H54 (cell line): ENCODE measurements around the gene ELOVL5.

ENCODE experiments used
- DNase-seq: peaks from one replicate; pipeline ENCODE4 v3.0.0; 2011; ENCODE audit warnings: low spot score, mixed read lengths; ENCODE audit not compliant: insufficient read length
- FAIRE-seq: peaks from 3 replicates; lab custom pipeline; 2011; peaks lifted over from hg19 to GRCh38; lab: Jason Lieb, UNC
- POLR2A ChIP-seq: IDR thresholded peaks from 2 replicates; pipeline ENCODE4 v1.6.1; 2011; ENCODE audit warnings: low read depth, mild to moderate bottlenecking, low read length

The ELOVL5 gene

DNA sequence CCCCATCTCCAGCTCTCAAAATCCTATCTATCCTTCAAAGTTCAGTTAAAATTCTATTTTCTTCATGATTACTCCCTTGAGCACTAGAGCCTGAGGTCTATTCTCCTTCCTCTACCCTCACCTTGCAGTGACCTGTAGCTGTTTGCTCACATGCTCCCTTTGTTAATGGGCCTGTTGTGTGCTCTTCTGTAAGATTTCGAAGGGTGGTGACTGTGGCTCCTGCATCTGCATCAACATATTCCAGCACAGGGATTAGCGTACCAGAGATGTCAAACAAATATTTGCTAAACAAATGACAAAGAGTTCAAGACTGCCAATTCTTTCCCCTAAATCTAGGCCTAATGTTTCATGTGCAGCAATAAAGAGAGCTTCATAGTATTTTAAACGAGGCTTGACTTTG lies 69.5 kb downstream of the ELOVL5 start:
- TF ChIP-seq POLR2A = no peak
- no peak for FAIRE-seq
- no peak for DNase-seq

DNA sequence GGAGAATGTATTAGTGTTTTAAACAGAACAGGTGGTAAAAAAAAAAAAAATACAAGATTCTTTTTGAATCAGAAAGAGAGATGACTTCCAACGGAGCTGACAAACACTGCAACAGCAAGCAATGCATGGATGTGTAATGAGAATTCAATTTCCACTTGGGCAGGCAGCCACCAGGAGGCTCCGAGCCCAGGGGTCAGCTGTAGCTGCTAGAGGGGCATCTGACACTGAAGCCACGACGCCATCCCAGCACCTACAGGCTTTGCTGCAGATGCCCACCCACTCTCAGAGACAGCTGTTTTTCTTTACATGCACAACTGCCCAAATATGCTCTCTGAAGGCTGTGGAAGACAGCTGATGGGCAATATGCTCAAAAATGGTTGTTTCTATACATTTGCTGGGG lies 75.4 kb downstream of the ELOVL5 start:
- no peak for TF ChIP-seq POLR2A
- DNase-seq (no peak), FAIRE-seq (no peak)

DNA sequence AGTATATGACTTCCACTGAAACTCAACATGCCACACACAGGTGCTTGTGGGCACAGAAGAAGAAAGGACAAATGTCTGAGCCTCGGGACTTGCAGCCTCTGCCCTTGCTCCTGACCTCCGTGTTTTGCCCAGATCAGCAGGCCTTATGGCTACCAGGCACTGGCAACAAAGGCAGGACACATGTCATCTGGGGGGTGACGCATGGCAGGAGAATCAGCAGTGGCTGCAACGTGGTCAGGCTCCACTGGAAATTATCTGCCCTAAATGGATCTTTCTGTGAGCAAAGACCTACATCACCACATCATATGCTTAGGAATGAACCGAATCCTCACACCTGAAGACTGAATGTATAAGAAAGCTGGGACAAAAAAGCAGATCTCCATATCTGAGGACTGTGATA lies 78.9 kb downstream of the ELOVL5 start:
- no peak for TF ChIP-seq POLR2A
- no peak for DNase-seq
- FAIRE-seq = no peak

DNA sequence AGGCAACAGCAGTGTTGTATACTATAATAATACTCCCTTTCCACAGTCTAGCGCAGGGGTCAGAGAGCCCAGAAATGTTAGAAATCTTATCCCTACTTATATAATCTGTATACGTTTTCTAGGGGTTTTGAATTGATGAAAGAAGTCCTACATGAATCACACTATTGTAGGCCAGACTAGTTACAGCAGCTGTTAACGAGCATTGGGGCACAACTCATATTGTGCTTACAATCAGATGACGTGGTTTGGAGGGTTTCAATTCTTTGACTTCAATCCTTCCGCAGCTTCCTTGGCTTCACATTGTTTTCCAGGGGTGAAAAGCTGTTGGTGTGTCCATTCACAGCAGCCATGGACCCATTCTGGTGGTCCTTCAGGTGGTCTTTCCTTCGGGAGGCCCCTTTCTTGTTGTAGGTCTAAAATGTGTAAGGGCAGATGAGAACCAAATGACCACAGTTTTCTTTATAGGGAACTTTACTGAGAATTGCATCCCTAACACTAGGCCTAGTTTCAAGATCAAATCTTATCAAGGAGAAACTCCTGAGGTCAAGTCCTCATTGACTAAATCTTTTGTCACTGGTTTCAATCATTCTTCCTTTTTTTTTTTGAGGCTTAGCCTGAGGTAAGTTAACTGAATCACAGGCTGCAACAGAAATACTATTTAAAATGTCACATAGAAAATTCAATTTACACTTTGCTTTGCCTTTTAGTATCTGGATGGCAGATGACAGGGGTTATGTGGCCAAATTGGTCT lies 79.7 kb downstream of the ELOVL5 start:
- no peak for DNase-seq
- TF ChIP-seq POLR2A = no peak
- no peak for FAIRE-seq

DNA sequence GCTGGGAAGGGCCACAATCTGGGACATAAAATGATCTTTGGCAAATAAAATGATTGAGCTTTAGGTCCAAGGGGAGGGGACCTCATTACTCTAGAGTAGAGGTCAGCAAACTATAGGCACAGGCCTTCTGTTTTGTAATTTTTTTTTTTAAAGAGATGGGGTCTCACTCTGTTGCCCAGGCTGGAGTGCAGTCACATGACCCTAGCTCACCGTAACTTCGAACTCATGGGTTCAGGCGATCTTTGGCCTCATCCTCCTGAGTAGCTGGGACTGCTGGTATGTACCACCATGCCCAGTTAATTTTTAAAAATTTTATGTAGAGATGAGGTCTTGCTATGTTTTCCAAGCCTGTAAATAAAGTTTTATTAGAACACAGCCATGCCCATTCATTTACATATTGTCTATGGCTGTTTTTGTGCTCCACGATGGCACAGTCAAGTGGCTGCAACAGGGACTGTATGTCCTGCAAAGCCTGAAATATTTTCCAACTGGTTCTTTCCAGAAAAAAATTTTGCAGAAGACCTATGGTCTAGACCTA lies 82.1 kb downstream of the ELOVL5 start:
- DNase-seq (no peak), FAIRE-seq (no peak)
- TF ChIP-seq POLR2A = no peak

DNA sequence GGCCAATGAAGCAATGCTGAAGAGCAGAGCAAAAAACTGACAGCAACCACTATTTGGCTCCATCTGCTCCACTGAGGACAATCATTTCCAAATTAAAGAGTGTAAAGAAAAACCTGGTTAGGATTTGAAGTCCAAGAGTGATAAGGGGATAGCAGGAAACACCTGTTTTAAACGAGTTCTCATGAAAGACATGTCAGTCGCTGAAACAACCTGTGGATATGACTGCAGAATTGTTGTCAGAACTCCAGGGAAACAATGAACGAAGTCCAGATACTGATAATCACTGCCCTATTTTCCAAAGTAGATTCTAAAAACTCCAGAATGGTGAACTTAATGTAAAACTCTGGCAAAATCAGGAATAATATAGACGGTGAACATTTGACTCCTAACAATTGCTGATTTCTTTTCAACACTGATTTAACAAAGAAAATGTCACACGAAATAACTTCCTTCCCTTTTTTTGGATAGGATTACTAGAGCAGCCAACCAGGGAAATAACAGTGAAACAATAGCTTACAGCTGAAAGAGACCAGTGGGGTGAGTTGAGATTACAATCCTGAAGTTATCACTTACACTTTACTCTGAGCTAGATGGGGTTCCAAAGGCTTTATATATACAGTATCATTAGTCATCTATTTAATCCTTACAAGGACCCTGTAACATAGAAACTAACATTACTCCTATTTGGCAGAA lies 83.7 kb downstream of the ELOVL5 start:
- DNase-seq (no peak), FAIRE-seq (no peak)
- no peak for TF ChIP-seq POLR2A

DNA sequence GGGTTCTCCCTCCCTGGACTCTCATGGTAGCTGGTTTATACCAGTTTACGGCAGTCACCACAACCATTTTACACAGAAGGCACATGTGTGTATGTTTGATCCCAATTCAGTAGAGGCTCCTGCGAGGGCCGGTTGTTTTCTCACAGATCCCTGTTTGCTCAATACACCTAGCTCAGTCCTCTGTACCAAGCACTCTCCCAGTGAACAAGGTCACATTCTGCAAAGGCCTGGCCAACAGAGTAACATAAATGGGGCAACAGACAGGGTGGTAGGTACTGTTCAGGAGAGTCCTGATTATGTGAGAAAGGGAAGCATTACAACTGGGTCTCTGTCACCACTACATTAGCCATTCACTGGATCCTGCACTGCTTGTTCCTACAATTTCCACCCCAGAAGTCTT lies 84.4 kb downstream of the ELOVL5 start:
- TF ChIP-seq POLR2A = no peak
- FAIRE-seq = no peak
- no peak for DNase-seq

DNA sequence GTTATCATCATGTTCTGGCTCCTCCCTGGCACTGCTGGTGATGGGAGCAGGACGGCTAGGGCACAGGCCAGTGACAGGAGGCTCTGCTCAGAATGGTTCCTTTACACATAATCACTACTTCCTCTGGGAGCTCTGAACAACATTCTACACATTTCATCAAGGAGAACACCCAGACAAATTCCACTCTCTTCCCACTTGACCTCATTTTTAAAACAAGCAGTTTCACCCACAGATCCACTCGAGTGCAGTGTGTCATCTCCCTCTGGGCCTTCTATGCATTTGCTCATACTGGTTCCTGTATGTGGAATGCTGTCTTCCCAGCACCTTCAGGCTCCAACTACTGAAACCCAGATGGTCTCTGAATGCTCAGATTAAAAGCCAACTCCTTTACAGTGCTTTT lies 84.8 kb downstream of the ELOVL5 start:
- no peak for FAIRE-seq
- TF ChIP-seq POLR2A = no peak
- DNase-seq = no peak

DNA sequence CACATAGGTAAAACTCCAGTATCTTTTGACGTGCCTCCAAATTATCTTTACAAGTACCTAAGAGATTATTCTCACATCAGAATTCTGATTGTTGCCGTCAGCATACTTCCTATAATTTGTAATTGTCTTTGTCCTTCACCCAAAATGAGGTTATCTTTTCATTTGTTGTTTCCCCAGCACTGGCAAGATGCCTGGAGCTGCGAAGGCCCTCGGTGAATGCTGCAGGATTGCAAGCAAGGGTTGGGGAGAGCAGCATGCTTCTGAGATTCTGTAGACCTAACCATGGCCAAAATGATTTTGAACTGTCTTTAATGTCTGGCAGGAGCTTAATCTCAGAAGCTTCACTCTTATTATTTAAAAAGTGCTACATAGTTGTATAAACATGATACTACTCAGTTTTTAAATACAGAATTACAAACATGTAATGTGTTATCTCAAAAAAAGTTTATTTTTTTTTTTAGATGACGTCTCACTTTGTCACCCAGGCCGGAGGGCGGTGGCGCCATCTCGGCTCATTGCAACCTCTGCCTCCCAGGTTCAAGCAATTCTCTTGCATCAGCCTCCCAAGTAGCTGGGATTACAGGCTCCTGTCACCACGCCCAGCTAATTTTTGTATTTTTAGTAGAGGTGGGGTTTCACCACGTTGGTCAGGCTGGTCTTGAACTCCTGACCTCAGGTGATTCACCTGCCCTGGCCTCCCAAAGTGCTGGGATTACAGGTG lies 88.7 kb downstream of the ELOVL5 start:
- no peak for DNase-seq
- FAIRE-seq = no peak
- no peak for TF ChIP-seq POLR2A

DNA sequence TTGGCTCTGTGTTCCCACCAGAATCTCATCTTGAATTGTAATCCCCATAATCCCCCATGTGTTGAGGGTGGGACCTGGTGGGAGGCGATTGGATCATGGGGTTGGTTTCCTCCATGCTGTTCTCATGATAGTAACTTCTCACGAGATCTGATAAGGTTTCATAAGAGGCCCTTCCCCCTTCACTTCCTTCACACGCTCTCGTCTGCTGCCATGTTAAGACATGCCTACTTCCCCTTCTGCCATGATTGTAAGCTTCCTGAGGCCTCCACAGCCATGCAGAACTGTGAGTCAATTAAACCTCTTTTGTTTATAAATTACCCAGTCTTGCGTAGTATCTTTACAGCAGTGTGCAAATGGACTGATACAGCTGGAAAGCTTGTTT lies 90.0 kb downstream of the ELOVL5 start:
- FAIRE-seq (no peak), DNase-seq (no peak)
- TF ChIP-seq POLR2A = no peak

DNA sequence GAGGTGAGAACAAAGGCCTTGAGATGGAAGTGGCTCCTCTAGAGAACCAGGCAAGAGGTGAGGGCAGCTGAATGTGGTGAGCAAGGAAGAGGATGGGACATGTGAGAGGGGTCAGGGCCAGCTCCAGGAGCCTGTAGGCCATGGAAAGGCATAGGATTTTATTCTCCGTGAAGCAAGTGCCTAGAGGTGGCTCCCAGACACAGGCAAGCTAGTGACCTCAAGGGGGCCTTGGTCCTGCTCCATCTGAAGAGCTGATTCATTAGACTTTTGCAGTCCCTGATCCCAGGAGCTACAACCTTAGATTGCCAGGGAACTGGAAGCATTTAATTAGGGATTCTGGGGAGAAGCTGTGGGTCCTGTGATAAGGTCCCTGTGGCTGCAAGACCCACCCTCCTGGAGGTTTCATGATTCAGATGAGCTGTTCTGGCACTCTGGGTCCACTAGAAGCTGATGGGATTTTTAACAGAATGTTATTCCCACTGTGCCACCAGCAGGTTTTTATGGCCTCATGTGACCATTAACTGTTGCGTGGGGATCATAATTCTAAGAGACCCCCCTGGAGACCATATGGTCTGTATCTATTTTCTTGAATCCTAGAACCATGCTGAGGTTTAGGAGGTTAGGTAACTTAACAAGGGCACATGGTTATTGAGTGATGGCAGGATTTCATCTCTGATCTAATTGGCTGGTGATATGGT lies 90.5 kb downstream of the ELOVL5 start:
- DNase-seq (no peak), FAIRE-seq (no peak)
- no peak for TF ChIP-seq POLR2A

DNA sequence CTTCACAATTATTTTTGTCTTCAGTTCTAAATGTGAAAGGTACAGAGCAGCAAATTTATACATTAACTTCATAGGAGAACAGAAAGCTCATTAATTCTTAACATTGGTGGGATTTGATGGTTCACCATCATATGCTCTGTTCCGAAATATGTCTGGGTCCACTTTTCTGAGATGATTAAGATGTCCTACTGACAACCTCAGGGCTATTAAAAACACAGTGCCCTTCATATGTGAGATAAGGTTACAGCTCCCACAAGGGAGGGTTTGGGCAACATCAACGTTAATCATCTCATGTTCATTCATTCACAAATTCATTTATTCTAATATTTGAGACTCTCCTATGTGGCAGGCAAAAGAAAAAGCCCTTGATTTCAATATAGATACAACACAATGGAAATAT lies 91.2 kb downstream of the ELOVL5 start:
- no peak for TF ChIP-seq POLR2A
- DNase-seq = no peak
- FAIRE-seq = no peak

DNA sequence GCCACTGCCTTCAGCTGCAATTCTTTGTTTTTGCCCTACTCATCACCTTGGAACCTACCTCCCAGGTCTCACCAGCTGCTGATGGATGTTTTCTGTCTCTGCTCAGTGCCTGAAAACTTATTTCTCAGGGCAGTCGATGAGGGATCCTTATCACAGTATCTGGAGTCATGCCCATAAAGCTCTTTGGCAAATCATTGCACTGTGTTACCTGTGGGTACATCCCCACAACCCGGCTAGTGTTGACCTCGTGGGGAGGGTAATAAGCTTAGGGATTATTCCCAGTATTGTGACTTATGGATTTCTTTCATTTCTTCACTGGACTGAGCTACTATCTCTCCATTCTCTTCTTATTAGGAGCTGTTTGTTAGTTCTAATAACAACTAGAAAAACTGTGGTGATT lies 91.7 kb downstream of the ELOVL5 start:
- no peak for TF ChIP-seq POLR2A
- FAIRE-seq (no peak), DNase-seq (no peak)
